Measurements from ENCODE around the gene MOGAT2.

Gene MOGAT2

GRCh38 chr11:75781831-75782230, 64.2 kb downstream of the MOGAT2 start:
- no peak for DNase-seq

All from inflammatory macrophage treated with lipopolysaccharide for 1 hour (primary cell).